Activated CD8-positive, alpha-beta memory T cell treated with anti-CD3 and anti-CD28 coated beads, Interleukin-2, amount 50 U/mL, for 24 hours (primary cell): Measurements from ENCODE around the gene LASP1NB.
"Not testable (repeated sequence)": the region's sequence is repeated elsewhere in the genome, so short reads cannot be mapped to it uniquely, and the experiment has no call there.

Experiments
- DNase-seq: peaks from one replicate; pipeline ENCODE4 v3.0.0-alpha.2; 2020; ENCODE audit errors: extremely low read depth

The LASP1NB gene

DNA sequence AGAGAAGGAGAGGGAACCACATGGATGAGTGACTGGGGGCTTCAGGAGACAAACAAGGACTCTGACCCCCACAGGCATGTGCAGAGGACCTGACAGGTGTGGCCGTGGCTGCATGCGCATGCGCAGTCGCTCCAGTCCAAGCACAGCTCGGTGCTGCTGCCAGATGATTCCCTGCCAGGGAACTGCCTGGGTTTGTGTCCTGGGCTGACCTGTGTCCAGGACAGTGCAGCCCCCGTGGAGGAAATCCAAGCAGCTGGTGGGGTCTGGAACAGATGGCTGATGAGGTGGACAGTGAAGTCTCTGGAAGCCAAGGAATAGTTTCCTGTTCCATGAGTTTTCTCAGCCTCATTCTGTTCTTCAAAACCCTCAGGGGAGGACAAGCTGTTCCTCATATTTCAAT, 28.2 kb upstream of the LASP1NB start:
- DNase-seq = no peak

DNA sequence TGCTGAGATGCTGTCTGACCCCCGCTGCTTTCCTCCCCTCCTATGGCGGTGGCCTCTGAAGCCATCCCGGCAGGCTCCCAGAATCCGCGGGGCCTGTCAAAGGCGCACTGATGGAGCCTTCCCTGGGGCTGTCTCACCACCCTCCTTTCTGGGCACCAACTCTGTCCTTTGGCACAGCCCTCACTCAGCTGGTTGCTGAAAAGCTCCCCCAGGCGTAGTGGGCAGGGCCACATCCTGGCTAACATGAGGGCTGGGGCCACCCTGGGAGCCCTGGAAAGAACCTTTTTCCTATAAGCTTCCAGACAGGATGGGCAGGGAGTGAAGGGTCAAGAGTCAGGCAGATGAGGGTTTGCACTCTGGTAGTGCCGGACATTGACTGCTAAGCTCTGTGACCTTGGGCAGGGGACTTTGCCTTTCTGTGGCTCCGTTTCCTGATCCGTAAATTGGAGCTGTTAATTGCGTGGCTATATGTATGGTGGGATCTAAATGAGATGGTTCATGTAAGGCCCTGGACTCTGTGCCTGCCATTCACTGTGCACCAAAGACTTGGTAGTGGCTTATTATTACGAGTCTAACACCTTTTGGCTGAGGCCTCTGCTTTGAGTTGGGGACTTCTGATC, 27.6 kb upstream of the LASP1NB start:
- no peak for DNase-seq

DNA sequence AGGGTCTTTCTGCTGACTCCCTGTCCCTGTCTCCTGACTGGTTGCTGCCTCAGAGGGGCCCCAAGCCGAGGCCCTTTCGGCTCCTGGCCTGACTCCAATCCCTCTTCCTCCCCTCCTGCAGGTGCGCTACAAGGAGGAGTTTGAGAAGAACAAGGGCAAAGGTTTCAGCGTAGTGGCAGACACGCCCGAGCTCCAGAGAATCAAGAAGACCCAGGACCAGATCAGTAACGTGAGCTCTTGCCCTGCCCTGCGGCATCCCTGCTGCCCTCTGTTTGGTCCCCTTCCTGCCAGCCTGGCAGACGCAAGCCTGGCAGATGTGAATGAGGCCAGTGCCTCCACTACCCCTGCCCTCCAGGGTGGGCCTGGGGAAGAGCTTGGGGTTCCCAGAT, 27.1 kb upstream of the LASP1NB start:
- DNase-seq = no peak

DNA sequence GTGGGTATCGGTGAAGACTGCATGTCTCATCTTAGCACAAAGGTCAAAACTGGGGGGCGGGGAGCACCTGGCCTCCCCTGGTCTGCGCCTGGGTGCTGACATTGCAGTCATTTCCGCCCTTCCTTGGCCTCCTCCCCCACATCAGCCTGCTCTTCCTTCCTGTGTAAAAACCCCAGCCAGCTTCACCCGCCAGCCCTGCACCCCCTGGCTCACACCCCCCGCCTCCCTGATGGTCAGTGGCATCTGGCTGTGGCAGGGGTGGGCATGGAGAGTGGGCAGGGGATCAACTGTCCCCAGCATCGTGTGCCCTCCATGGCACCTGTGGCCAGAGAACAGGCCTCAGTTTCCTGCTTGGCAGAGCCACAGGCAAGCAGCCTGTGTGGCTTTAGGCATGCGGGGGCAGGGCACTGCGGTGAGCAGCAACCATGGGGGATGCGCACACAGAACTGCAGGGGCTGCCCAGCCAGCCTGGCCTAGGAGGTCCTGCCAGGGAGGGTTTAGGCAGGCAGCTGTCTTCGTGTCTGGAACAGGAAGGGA, 26.5 kb upstream of the LASP1NB start:
- peak; percentile 69 for DNase-seq

DNA sequence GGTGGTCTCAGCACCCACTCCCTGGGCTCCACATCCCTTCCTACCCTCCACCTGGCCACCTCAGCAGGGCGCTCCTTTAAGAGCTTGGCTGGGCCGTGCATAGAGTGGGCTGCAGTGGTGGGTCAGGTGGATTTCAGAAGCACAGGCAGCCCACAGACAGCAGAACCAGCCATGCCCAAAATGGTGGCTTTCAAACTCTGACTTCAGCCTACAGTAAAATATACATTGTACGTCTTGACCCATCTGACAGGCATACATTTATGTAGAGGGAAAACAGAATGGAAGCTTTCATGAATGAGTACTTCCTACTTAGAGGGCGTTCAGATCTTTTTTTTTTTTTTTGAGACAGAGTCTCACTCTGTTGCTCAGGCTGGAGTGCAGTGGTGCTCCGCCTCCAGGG, 26.0 kb upstream of the LASP1NB start:
- no peak for DNase-seq

DNA sequence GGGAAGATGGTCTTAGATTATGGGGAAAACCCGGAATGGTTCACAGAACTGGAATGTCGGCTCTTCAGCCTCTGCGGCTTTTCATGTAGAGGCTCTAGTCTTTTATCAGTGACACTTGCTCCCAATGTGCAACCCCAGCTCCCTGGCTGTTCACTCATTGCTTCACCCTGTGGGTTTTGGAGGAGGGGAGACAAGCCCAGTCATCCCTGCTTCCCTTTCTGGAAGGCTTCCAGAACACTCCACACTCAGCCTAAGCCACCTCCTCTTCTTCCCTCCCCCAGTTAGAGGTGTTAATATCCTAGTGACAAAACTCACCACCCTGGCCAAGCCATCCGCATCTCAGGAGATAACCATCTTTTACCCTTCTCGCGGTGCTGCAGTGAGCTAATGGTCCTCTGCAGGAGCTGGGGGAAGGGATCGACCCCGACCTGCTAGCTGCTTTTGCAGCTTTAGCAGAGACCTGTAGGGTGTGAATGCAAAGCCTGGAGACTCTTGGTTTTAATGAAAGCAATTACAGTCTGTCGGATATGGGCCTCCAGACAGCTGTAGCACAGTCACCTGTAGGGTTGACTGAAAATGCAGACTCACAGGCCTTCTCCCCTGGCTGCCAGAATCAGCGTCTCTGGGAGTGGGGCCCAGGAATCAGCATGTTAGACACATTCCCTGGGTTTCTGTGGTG, 24.3 kb upstream of the LASP1NB start:
- DNase-seq = no peak

DNA sequence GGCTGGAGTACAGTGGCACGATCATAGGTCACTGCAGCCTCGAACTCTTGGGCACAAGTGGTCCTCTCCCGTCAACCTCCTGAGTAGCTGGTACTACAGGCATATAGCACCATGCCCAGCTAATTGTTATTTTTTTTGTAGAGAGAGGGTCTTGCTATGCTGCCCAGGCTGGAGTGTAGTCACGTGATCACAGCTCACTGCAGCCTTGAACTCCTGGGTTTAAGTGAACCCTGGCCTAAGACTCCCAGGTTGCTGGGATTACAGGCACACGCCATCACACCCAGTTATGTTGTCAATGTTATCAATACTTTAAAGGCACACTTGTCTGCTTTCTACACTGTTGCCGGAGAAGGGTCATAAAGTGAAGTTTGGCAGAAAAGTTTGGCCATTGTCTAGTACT, 22.0 kb upstream of the LASP1NB start:
- DNase-seq = no peak

DNA sequence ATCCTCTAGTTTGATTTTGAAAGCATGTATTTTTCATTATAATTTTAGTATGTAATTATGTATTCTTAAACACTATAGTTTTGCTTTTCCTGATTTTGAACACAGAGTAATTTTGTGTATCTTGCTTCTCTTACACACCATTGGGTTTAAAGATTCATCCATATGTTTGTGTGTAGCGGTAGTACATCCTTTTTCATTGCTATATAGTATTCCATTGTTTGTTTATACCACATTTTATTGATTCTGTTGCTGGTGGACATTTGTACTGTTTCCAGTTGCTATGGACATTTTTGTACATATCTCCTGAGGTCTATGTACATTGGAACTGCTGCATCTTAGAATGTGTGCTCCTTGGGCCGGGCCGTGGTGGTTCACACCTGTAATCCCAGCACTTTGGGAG, 20.5 kb upstream of the LASP1NB start:
- DNase-seq = no peak

DNA sequence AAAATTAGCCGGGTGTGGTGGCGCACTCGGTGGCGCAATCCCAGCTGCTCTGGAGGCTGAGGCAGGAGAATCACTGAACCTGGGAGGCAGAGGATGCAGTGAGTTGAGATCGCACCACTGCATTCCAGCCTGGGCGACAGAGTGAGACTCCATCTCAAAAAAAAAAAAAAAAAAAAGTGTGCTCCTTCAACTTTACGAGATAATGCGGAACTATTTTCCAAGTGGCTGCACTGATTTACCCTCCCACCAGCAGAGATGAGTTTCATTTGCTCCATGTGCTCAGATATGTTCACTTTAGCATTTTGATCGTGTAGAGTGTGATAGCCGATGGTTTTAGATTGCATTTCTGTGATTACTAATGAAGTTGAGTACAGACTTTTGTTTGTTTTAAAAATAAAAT, 20.0 kb upstream of the LASP1NB start:
- no peak for DNase-seq

DNA sequence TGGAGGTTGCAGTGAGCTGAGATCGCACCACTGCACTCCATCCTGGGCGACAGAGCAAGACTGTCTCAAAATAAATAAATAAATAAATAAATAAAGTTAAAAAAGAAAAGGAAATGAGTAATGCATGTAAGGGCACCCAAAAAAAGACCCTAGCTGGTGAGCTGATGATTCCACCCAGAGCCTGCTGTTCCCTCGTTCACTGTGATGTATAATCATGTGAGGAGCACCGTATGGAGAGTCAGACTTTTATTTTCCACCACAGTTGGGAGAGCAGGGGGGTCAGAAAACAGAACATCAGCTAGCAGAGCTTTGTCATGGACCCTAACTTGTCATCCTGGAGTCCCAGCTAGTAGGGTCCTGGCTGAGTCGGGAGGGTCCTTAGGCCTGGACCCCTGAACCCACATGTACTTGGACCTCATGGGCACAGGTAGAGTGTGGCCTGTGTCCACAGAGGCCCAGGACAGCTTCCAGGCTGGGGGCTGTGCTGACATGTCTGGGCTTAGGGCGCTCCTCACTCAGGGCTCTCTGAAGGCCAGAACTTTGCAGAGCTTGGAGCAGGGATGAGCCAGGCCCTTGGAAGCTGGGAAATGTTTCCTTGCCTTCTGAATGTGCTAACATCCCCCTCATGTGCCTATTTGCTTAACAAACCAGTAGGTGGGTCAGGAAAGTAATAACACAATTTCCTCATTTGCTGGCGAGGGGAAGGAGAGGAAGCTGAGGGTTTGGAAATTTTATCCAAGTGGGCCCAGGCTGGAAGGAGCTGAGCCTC, 18.8 kb upstream of the LASP1NB start:
- DNase-seq = no peak

DNA sequence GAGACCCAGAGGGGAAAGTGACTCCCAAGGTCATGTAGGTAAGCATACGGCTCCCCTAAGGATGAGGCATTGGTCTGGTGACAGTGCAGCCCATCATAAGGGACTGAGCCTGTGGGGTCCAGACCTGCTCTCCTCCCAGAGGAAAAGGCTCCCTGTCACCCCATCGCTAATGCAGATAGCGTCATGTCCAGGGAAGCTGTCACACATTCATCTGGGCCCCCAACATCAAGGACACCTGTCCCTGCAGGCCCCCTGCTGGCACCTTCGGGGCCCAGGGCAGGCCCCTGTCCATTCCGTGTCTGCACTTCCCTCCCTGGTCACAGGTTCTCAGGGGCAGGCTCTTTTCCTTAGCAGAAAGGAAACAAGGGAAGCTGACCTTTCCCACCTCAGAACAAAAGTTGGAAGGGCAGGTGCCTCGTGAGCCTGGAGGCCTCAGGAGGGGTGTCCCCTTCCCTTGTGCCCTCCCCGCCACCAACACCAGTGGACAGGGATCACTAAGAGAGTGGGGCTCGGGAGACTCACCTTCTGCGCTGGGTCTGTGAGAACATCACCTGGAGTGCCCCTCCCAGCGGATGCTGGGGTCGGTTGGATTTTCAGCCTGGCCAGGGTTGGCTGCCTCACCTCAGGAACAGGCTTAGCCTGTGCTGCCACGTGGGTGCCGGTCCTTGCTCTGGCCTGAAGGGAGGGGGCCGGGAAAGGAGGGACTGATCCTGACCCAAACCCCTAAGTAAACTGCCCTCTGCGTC, 17.3 kb upstream of the LASP1NB start:
- no peak for DNase-seq

DNA sequence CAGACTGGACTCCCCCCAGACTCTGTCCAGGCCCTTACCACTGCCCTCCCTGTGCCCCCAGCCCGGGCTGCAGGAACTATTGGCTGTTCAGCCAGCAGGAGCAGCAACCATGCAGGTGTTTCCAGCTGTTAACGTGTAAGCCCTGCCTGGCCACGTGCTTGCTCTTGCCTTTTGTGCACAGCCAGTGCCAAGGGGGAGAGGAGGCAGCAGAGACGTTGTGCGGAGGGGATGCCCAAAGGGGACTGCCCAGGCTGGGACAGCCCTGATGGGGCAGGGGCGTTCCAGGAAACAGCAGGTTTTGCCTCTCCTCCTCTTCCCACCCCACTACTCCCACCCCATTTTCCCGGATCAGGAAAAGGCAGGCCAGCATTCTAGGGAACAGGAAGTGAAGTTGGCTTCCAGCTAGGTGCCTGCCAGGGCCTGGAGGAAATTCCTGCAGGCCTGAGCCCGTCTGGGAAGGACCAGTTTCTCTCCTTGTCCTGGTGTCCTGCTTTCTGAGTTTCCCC, 16.7 kb upstream of the LASP1NB start:
- no peak for DNase-seq

DNA sequence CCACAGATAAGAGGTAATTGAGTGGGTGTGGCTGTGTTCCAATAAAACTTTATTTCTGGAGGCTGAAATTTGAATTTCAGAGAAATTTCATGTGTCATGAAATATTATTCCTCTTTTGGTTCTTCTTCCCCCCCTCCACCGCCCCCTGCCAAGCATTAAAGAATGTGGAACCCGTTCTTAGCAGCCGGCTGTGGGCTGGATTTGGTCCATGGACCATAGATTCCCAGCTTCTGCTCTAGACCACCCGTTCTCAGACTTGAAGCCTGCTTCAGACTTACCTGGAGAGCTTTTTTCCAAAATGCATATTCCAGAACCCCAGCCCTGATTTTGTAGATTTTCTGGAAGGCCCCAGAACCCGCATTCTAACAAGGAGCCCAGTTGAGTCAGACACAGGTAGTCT, 15.1 kb upstream of the LASP1NB start:
- DNase-seq = no peak

DNA sequence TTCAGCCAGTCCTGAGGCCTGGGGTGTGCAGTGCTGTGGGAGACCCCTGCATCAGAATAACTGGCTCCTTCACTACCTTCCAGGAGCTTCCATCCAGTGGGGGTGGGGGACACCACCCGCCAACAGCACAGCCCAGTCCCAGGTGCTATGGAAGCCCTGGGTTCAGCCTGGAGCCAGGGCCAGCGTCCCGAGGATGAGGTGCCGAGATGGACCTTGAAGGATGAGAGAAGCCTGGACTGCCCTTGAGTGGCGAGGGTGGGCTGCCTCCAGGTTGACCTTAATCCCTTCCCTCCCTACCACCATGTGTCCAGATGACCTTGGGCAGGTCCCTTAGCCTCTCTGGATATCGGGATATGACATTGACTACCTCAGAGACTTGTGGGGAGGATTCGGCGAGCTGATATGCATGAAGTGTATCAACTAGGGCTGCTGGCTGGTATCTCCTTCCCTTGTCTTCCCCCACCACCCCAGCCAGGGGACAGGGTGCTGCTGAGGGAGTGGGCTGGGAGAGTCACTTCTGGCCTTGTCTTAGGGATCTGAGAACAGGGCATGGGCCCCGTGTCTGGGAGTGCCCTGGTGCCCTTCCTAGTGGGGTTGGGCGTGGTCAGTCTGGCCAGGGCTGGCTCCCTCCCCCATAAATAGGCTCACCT, 14.2 kb upstream of the LASP1NB start:
- DNase-seq = no peak

DNA sequence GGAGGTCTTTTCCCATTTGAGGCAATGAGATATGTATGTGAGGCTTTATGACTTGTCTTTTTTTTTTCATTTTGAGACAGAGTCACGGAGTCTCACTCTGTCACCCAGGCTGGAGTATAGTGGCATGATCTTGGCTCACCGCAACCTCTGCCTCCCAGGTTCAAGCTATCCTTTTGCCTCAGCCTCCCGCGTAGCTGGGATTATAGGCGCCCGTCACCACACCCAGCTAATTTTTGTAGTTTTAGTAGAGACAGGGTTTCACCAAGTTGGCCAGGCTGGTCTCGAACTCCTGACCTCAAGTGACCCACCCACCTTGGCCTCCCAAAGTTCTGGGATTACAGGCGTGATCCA, 13.7 kb upstream of the LASP1NB start:
- DNase-seq = not testable (repeated sequence)

DNA sequence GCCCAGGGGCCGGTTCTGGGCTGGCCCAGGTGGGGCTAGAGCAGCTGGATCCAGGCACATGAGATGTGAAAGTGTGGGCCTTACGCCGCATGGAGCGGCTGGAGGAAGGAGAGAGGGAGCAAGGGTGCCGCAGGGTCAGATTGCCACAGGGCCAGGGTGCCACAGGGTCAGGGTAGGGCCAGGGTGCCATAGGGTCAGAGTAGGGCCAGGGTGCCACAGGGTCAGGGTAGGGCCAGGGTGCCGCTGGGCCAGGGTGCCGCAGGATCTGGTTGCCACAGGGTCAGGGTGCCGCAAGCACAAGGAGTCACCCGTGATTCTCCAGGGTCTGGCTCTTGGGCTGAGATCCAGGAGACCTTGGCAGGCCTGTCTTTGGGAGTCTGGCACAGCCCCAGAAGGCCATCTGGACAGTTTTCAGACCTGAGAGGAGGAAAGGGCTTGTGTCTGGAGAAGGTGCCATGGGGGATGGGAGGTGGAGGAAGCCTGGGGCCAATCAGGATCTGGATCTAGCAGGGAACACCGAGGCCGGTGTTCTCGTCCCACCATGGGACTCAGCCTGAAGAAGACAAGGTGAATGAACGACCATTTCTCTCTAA, 13.1 kb upstream of the LASP1NB start:
- no peak for DNase-seq

DNA sequence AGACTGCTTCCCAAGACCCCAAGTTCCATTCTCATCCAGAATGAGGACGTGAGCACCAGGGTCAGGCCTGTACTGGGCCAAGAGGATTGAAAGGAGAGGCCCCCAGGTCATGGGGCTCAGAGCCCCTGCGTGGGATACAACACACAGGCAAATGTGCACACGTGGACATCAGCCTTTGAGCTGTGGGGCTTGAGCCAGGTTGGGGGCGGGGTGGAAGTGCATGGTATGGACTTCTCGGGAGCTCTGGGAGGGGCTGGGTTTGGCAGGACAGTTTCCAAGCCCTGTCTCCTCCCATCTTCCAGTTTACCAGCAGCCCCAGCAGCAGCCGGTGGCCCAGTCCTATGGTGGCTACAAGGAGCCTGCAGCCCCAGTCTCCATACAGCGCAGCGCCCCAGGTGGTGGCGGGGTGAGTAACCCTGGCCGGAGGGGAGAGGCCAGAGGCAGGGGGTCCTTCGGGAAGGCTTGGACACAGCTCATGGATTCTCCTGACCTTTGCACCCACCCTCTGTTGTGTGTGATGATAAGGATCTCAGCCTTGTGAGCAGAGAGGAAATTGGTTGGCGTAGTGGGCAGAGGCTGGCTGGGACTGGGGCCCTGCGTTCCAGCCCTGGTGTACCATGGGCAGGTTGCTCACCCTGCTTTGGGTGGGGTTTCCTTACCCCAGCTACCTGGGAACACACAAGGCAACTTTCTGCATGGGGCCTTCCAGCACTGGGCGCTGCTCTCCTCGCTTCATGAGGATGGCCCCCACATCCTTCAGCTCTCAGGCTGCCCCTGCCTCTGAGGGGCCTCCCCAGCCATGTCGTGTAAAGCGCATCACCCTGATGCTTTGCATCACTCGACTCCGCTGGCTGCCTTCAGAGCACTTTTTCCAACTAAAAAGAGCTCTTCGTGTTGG, 10.4 kb upstream of the LASP1NB start:
- no peak for DNase-seq

DNA sequence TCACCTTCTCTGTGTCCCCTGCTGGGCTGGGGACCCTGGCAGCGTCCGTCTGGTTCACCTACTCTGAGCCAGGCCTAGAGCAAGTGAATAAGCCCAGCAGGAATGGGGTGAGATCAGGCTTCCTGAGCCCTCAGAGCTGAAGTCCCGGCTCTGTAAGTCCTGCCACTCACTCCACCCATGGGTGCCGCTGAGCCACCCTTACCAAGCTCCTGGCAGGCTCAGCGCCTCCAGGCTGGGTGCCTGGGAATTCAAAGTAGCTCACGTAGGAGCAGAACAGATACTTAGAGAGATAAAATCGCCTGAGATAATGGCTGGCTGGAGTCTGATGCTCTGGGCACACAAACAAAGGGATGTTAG, 9.8 kb upstream of the LASP1NB start:
- DNase-seq = no peak

DNA sequence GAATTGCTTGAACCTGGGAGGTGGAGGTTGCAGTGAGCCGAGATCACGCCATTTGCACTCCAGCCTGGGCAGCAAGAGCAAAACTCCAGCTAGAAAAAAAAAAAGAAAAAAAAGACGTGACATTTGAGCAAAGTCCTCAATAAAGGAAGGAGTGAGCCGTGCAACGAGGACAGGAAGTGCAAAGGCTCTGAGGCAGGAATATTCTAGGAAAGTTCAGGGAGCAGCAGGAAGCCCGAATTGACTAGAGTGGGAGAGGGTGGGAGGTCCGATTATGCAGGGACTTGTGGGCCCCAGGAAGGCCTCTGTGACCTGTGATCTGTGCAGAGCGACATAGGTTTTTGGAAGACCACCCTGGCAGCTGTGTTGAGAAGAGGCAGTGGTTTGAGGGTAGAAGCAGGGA, 8.6 kb upstream of the LASP1NB start:
- no peak for DNase-seq

DNA sequence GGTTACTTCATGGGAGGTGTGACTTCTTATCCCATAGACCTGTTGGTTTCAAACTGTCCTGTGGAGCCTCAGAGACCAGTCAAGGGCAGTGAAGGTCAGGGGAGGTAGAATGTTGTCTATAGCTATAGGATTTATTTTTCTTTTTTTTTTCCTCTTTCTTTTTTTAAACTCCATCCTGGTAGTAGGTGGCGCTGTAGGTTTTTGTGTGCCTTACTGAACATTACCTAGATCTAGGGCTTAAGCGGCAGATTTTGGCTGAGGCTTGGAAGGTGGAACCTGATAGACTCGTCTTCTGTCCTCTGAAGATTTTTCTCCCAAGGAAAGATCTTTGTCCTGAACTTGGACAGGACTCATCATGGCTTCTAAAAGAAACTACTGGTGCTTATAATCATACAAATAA, 8.2 kb upstream of the LASP1NB start:
- DNase-seq = no peak
